GM18498 (cell line): ENCODE measurements around the gene HYAL1.
A peak's percentile ranks its signal among the peaks of the same experiment; 100 is the strongest.
"Not testable (repeated sequence)": the region's sequence is repeated elsewhere in the genome, so short reads cannot be mapped to it uniquely, and the experiment has no call there.

Experiments
- ATAC-seq: cut with Tn5 transposase; IDR thresholded peaks from one replicate; pipeline ENCODE4 v1.9.1; 2021; ENCODE audit warnings: mild to moderate bottlenecking, moderate library complexity; ENCODE audit not compliant: unreplicated experiment

HYAL1 gene

DNA sequence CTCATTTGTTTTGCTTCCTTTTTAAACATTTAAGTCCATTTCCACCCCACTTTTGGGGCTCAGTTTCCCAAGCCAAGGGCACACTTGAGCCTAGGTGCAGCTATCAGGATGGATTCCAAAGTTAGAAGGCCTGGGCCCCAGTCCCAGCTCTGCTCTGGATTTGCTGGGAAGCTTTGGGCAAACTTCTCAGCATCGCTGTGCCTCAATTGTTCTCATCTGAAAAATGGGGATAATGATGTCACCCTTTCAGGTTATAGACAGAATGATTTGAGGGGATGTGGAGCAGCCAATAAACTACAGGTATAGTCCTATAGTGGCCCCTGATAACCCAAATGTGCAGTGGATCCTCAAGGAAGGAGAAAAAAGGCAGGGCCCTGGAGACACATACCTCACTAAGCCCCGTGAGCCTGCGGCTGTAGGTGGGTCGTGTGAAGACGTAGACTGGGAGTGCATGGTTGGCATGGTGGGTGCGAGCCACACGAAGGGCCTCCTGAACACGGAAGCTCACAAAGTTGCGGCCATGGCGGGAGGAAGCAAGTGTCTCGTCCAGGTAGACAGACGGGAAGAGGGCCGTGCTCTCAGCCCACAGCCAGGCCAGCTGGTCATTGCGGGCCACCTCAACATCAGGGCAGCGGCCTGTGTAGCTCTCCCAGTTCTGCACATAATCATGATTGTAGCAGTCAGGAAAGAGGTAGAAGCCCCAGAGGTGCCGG lies 16.0 kb upstream of the HYAL1 start:
- no peak for ATAC-seq

DNA sequence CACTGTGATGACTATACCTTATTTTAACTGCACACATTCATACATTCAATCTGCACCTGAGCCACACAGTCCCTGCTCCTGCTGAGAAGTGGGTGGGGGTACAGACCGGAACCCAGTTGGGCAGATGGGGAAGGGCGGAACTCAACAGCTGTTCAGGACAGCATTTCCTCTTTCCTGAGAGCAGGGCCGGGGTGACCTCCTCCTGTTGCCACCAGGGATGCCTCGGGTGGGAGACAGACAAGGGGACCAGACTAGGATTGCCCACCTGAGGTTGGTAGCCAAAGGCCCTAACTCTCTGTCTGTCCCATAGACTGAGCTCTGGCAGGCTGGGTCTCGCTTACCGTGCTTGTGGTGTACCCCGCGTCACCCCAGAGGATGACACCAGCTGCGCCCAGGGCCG lies 15.2 kb upstream of the HYAL1 start:
- ATAC-seq = no peak

DNA sequence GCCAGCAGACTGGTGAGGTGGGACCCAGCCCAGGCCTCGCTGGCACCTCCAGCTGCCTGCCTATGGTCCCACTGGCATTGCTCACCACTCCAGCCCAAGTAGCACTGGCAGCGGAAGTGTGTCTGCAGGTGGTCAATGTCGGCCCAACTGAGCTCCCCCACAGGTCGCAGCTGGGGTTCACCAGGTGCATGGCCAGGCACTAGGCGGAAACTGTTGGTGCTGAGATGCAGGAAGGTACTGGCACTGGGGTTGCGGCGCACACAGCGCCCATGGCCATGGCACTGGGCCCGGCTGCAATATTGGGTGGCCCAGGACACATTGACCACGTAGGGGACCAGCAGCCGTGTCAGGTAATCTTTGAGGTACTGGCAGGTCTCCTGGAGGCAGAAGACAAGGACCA lies 14.8 kb upstream of the HYAL1 start:
- ATAC-seq = no peak

DNA sequence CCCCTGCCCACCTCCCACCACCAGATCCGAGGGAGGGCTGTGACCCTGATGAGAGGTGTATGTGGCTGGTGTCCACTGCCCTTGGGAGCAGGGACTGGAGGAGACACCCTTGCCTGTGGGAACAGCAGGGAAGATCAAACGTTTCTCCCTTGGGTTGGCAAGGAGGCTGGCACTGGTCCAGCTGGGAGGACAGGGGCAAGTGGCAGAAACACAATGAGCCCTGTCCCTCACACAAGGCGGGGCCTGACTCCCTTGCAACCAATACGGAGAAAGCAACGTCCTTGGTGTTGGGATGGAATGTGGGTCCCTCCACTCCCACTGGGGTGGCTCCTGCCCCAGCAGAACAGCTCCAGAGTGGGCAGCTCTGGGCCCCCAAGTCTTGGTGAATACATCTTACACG lies 13.9 kb upstream of the HYAL1 start:
- ATAC-seq = no peak

DNA sequence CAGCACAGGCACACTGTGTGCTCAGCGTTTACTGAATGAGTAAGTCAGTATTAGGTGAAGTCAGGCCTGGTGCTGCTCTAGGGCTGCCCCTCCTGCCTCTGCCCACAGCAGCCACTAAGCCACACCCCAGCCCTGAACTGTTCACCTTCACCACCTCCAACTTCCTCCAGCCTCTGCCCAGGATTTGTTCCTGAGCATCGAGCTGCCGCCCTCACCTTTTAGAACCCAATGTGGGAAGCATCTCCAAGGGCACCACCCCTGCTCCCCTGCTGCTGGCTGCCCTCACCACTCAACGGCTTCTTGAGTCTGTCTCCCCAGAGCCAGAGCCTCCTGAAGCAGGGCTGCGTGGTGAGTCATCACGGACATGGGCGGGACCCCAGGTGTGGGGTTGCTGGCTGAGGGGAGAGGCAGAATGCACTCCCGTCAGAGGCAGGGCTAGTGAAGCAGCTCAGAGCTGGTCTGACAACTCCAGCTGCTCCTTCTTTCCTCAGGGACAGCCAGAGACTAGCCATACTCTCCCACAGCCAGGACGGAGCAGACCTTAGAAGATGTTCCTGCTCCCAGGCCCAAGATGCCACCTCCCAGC lies 13.4 kb upstream of the HYAL1 start:
- ATAC-seq = no peak

DNA sequence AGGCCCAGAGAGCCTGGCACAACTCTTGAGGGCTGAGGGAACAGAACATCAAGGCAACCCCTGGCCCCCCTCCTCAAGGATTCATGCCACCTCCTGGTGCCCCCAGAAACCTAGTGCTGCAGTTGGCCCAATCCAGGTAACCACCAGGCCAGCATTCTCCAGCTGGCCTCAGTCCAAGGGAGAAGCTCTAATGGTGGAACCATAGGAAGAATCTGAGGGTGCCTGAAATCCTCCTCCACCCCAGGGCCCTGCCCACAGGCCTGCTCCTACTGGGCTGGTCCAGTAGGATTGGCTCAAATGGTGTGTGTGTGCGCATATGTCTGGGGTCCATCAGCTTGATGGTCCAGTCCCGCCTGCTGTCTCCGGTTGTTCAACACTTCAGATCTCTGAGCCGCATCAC lies 11.4 kb upstream of the HYAL1 start:
- no peak for ATAC-seq

DNA sequence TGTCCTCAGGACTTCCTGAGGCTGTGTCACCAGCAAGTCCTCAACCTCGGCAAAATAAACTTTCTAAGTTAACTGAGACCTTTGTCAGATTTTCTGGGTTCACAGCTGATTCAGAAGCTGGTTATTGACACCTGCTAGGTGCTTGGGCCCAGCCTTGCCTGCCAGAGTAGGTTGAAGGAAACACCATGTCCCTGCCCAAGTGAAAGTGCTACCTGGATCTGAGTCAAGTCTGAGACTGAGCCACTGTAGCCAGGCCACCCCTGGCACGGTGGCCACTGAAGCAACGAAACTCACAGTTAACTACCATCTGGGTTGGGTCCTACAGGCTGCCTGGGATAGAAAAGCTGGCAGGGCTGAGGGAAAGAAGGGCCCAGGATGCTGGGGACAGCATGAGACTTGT lies 11.0 kb upstream of the HYAL1 start:
- no peak for ATAC-seq

DNA sequence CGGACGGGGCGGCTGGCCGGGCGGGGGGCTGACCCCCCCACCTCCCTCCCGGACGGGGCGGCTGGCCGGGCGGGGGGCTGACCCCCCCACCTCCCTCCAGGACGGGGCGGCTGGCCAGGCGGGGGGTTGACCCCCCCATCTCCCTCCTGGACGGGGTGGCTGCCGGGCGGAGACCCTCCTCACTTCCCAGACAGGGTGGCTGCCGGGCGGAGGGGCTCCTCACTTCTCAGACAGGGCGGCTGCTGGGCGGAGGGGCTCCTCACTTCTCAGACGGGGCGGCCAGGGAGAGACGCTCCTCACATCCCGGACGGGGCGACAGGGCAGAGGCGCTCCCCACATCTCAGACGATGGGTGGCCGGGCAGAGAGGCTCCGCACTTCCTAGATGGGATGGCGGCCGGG lies 8.7 kb upstream of the HYAL1 start:
- not testable (repeated sequence) for ATAC-seq

DNA sequence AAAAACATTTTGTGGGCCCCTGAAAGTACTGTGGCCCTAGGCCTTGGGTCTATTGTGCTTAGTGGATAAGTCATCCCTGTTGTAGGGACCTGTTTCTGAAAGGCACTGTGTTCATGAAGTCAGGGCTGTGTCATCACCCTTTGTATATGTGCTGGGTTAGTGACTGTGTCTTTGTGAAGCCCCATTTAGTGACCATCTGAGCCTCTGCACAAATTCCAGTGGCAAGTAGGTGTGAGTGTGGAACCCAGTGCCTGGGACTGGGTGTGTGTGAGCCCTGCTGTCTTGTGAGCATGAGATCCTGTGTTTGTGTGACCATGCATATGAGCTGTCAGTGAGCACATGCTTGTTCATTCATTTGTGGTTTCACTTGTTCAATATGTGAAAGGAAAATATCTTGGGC lies 1.2 kb upstream of the HYAL1 start:
- no peak for ATAC-seq

DNA sequence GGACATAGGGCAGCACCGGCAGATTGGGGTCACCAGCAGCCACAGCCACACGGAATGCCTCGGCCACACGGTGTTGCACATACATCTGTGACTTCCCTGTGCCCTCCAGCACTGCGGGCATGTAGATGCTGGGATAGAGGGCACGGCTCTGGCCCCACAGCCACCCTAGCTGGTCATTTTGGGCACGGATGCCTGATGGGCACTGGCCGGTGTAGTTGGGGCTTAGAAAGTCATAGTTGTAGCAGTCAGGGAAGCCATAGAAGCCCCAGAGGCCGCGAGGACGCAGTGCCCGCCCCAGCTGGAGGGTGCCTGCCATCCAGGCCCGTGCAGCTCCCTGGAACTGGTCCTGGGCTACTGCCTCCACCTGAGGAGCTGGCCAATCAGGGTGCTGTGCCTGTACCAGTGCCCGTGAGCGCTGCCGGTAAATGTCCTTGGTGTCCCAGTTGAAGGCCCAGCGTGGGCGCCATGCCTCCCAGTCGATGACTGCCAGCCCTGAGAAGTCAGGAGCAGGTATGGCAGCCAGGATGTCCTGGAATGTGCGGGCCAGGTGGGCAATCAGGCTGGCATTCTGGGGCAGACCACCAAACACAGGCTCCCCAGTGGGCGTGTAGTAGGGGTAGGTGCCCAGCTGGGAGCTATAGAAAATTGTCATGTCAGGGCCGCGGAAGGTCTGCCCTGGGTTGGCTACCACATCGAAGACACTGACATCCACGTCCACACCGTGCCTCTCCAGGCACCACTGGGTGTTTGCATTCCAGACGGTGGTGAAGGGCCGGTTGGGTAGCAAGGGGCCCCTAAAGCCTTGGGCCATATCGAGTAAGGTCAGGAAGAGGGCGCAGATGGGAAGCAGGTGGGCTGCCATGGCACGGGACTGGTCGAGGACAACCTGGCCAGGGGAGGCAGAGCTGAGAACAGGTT lies 1.0 kb downstream of the HYAL1 start:
- ATAC-seq = no peak

DNA sequence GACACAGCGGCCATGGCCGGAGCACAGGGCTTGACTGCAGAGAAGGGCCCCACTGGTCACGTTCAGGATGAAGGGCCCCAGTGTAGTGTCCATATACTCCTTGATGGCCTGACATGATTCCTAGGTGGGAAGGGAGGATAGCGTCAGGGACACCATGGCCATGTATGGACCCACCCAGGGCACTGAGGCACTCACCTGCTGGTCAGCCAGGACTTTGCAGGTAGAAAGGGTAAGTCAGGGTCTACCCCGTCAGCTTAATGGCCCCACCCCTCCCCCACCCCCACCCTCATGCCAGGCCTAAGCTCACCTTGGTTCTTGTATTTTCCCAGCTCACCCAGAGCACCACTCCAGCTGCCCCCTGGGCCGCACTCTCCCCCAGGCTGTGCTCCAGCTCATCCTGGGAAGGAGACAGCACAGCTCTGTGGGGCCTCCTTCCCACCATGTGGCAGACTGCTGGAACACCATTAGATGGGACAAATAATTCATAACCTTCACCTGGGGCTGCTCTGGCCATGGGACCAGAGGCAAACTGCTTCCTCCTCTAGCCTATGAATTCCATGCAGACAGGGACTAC lies 2.6 kb downstream of the HYAL1 start:
- ATAC-seq = no peak

DNA sequence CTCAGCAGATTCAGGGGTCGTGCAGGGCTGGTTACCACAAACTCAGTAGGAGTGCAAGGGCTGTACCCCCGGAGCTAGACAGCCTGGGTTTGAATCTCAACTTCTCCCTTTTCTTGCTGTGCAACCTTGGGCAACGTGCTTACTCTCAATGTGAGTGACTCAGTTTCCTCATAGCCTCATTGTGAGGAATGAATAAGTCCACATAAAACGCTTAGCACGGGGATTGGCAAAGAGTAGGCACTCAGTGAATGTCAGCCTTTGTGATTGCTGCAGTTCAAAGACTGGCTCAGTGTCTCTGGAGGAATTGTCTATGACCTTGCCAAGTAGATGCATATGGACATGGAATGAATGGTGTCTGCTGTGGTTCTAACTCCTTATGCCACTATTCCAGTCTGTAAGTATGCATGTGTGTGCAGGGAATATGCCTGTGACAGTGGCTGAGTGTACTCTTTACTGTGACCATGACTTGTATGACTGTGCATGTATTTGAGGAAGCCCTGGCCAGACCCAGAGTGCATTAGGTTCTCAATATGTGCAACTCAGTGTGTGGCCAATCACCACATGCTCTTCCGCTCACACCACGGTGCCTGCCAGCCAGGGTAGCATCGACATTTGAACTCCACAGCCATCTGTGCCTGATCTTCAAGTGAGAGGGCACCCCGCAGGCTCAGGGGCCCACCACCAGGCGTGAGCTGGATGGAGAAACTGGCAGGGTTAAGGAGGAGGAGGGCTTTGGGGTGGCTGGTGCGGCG lies 3.3 kb downstream of the HYAL1 start:
- ATAC-seq = no peak

DNA sequence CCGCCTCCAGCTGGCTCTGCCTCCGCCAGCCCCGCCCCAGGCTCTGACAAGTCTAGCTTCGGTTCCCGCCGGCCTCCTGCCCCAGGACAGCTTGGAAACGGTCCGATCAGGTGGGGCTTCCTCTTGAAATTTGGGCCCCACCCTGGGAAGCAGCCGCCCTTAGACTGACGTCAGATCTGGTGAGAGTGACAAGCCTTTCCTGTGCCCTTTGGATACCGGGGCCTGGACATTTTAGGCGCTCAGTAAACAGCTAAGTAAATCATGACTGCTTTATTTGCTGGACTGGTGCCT lies 3.8 kb downstream of the HYAL1 start:
- ATAC-seq = no peak

DNA sequence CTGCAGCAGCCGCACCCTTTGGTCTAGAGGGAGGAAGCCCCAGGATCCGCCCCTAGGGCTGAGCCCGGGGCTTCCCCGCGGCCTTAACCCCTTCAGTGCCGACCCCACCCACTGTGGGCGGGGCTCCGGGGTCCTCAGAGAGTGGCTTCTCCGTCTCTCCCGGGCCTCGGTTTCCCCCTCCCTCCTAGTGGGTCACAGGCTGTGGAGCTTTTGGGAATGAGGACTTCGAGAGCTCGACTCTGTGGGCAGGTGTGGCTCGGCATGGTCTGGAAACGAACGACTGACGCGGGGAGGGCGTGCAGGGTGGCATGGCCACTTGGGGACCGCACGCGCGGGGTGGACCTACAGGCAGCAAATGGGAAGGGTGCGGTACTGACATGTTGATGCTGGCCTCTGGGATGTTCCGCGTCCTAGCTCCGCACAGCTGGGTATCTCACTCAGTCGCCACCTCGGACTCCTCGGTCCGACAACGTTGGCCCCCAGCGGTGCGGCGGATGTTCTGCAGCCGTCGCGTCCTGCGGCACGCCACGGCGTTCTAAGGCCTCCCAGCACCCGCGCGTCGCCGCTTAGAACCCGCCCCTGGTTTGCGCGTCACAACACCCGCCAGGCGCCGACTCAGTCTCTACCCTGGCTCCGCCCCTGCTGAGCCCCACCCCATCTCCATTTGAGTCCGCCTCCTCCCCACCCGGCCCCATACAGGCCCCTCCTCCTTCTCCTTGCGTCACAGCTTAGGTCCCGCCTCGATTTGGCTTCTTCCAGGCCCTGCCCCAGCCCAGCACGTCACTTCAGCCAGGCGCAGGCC lies 4.3 kb downstream of the HYAL1 start, which contains the start of the genes HYAL3 and NAA80:
HYAL3 (minus strand) TSS at position 570 of the 802 bp plus-strand sequence. CDS start 3,803 bp downstream, outside the sequence.
NAA80 (minus strand) TSS at position 570 of the 802 bp plus-strand sequence. CDS start 1,942 bp downstream, outside the sequence.
- peak; percentile 89 for ATAC-seq

DNA sequence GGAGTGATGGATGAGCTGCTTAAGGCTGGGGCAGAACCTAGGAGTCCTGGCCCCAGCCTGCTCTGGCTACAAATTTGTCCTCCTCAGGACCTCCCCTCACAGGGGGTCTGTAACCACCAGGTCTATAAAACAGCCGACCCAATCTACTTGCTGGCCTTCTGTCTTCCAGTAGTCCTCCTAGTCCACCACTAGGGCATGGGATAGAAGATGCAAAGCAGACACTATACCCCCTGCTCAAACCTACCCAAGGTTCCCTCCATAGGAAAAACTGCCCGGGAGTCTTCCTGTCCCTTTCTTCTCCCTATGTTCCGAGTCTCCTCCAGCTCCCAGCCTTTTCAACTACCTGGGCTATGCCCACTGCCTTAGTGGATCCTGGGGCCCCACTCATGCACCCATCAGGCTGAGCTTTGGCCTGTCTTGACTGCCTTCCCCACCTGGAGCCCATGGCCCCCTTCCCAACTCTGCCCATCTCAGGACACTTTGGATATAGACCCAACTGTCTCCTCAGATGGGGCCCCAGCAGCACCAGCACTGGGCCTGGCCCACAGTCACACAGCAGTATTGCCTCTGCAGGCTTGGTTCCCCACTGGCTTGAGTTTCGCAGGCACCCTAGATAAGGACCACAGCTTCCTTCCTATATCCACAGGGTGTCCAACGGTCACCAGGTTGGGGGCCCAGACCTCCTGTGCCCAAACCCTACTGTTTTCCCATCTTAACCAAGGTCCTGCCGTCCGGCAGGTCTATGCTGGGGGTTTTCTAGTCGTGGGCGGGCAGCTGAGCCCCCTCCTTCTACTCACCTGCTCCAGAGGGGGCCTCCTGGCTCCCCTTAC lies 5.3 kb downstream of the HYAL1 start:
- ATAC-seq = no peak

DNA sequence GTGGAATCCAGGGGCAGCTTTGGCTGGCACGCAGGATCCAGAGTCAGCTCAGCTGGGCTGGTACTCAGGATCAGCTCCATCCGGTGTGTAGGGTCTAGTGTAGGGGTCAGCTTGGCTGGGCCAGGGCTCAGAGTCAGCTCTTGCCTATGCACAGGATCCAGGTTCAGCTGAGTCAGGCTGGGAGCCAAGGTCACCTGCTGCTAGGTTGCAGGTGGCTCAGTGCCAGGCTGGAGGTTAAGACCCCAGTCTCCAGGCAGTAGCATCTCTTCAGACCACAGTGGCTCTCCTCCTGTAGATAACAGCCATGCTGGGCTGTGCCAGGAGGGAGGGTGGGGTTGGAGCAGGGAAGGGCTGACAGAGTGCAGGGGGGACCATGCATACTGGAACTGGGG lies 6.0 kb downstream of the HYAL1 start:
- no peak for ATAC-seq

DNA sequence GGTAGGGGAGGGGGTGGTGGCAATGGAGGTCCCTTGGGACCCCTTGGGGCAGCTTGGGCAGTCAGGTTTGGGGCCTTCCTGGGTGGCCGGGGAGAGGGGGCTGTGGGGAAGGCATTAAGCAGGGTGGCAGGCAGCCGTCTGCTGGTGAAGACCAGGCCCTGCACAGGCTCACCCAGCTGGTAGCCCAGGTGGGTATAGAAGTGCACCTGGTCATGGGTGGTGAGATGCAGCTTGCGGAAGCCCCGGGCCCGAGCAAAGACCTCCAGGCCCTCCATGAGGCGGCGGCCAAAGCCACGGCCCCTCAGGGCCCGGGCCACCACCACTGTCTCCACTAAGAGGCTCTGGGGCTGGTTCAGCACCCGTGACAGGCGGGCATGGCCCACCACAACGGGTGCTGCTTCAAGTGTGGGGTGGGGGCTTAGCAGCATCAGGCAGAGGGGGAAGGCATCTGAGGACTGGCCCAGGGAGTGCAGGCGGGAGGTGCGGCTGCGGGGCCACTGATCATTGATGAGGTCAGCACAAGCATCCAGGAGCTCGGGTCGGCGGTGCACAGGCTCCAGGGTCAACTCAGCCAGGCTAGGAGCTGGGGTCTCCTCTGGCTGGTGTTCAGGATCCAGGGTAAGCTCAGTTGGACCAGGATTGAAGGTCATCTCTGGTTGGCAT lies 6.5 kb downstream of the HYAL1 start:
- no peak for ATAC-seq

DNA sequence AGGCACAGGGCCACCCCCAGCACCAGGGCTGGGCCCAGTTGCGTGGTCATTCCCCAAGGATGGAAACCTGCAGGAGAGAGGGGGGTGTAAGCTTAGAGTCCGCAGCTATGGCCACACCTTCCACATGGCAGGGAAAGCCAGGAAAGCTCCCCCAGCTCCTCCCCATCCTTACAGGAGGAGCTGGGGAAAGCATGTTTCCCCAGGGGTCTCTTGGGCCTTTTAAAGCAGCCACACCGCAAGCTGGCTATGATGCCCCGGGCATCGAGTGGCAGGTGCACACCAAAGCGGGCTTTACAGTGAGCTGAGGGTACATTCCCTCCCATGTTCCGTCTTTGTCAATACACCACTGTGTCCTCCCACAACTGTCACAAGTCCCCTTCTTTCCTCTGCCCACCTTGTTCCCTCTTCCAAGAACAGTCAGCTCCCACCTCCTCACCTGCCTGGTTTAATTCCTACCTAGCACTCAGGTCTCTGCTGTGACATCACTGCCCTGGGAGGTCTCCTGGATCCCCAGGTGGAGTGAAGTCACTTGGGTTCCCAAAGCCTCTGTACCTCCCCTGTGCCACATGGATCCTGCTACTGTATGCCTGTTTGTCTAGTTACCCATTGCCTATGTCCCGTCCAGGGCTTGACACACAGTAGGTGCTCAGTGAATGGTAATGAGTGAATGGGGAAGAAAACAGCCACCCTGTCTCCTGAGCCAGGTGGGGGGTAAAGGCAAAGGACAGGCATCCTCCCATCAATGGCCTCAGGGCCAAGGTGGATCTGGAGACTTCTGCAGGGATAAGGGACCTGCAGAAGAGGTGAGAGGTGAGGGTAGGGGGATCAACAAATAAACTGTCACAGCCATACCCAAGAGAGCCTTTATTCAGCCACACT lies 7.6 kb downstream of the HYAL1 start:
- no peak for ATAC-seq
